Measurements from ENCODE around the gene SPECC1L. TPM values are rescaled to one million over a fixed set of nuclear protein-coding genes. Genes with fewer than 3 reads are reported as not detected.
"Not testable (repeated sequence)": the region's sequence is repeated elsewhere in the genome, so short reads cannot be mapped to it uniquely, and the experiment has no call there.

SPECC1L gene
- total RNA-seq, 2 donors from 2014 or later: 23.1 to 26.0 TPM

DNA sequence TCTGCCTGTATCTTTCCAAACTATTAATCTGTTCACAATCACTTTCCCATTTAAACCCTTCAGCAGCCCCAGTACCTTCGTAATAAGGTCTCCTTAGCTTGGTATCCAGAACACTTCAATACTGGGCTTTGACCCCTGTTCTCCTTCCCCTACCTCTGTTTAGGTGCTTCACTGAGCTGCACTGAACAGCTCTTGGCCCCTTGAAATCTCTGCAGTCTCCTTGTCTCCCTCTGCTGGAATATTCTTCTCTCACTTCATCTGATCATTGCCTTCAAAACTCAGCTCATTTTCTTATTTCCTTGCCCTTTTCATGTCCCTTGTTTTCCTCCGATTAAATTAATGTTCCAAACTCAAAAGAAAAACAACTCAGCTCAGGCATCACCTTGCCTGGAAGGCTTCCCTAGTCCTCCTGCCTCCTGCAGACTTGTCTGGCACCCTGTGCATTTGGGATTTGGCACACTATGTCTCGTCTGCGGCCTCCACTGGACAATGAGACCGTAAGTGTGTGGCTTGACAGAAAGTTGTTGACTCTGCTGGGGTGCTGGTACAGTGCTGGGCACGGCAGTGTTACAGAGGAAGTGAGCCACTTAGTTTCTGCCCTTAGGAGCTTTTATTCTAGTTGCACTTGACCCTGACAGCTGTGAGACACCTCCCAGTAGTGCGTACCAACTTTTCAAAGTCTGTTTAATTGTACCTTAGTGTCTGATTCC lies 4.2 kb downstream of the SPECC1L start:
- H3K4me1 ChIP-seq: peaks cover 37% of the 10 kb centered on the region
- intact Hi-C loops (cut with DNase I); H3K4me3 ChIP-seq; H3K27me3 ChIP-seq; ATAC-seq; H3K9me3 ChIP-seq; H3K36me3 ChIP-seq (replicated peaks in 1 of 2; ENCODE audit: insufficient read depth in 1 of 2, low read depth in 2 of 2): not testable (repeated sequence)
- WGBS, 2 donors: 13 to 25% methylated on average over 4 to 6 of the region's 7 CpGs
- H3K27ac ChIP-seq: peak overlapping the region; percentile 3 to 62 (median 48)
- DNase-seq: peak in 3 of 4 donors; percentile 30 to 46 (median 45)
- TF ChIP-seq, protein P1, sequence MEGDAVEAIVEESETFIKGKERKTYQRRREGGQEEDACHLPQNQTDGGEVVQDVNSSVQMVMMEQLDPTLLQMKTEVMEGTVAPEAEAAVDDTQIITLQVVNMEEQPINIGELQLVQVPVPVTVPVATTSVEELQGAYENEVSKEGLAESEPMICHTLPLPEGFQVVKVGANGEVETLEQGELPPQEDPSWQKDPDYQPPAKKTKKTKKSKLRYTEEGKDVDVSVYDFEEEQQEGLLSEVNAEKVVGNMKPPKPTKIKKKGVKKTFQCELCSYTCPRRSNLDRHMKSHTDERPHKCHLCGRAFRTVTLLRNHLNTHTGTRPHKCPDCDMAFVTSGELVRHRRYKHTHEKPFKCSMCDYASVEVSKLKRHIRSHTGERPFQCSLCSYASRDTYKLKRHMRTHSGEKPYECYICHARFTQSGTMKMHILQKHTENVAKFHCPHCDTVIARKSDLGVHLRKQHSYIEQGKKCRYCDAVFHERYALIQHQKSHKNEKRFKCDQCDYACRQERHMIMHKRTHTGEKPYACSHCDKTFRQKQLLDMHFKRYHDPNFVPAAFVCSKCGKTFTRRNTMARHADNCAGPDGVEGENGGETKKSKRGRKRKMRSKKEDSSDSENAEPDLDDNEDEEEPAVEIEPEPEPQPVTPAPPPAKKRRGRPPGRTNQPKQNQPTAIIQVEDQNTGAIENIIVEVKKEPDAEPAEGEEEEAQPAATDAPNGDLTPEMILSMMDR (IDR thresholded peaks at IDR 0.05): peak in 1 of 7 experiments; percentile 5

DNA sequence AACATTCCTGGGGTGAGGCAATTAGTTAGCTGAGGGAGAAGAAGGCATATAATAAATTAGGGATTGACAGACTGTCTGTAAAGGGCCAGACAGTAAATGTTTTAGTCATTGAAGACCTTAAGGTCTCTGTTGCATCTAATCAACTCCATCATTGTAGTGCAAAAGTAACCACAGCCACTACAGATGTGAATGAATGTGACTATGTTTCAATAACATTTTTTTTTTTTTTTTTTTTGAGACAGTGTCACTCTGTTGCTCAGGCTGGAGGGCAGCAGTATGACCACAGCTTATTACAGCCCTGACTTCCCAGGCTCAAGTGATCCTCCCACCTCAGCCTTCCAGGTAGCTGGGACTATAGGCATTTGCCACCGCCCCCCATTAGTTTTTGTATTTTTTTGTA lies 9.7 kb downstream of the SPECC1L start:
- DNase-seq; H3K36me3 ChIP-seq (replicated peaks in 1 of 2; ENCODE audit: insufficient read depth in 1 of 2, low read depth in 2 of 2); H3K4me1 ChIP-seq; intact Hi-C loops (cut with DNase I); H3K4me3 ChIP-seq; H3K27me3 ChIP-seq; H3K9me3 ChIP-seq; ATAC-seq; H3K27ac ChIP-seq: not testable (repeated sequence)
- 100% methylated on average over 1 of the region's 1 CpG for WGBS, 2 donors

DNA sequence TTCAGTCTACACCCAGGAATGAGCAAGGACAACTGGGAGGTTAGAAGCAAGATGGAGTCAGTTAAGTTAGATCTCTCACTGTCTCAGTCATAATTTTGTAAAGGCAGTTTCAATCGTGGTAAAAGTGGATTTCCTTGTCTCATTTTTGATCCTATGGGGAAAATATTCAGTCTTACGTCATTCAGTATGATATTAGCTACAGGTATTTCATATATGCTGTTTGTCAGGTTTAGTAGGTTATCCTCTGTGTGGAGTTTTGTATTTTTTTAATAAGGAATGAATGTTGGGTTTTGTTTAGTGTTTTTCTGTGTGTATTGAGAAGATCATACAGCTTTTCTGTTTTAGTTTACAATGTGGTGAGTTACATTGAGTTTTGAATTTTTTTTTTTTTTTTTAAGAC lies 11.8 kb downstream of the SPECC1L start:
- no peak overlapping the region for H3K4me3 ChIP-seq
- ATAC-seq (no peak), DNase-seq (no peak)
- intact Hi-C loops (cut with DNase I): no loop called here
- peaks cover 18% of the 10 kb centered on the region for H3K4me1 ChIP-seq
- H3K27me3 ChIP-seq: no peaks in the 10 kb centered on the region
- 49 to 56% methylated on average over 2 of the region's 2 CpGs for WGBS, 2 donors
- H3K27ac ChIP-seq: no peak overlapping the region
- no peaks in the 10 kb centered on the region for H3K9me3 ChIP-seq
- TF ChIP-seq, protein P1 (IDR thresholded peaks at IDR 0.05): no peak
- TF ChIP-seq POLR2A (IDR thresholded peaks at IDR 0.05): no peak
- no peaks in the 10 kb centered on the region for H3K36me3 ChIP-seq (replicated peaks in 1 of 2; ENCODE audit: insufficient read depth in 1 of 2, low read depth in 2 of 2)

DNA sequence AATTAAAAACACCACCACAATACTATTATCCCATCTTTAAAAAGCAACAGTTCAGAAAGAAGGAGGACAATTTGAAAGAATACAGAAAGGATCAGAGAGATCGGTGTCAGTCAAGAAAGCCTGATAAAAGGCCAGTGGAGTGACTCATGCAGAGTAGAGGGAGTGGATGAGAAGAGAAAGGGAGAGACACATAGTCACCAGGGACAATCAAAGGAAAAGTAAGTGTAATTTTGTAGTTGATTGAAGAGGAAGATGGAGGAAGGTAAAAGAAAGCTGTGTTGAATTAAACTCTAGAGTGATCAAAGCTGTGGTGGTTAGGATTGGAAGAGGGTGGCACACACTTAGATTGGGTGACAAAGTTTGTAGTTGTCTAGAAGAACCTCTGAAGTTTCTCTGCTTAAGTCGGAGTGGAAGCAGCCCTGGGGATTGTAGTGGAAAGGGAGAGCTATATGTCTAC lies 14.1 kb downstream of the SPECC1L start:
- no peak for DNase-seq
- no peak overlapping the region for H3K27ac ChIP-seq
- no peak for TF ChIP-seq POLR2A (IDR thresholded peaks at IDR 0.05)
- no peaks in the 10 kb centered on the region for H3K9me3 ChIP-seq
- peaks cover 41% of the 10 kb centered on the region for H3K4me1 ChIP-seq
- H3K4me3 ChIP-seq: no peak overlapping the region
- 88 to 91% methylated on average over 2 of the region's 2 CpGs for WGBS, 2 donors
- intact Hi-C loops (cut with DNase I): no loop called here
- ATAC-seq: no peak
- H3K36me3 ChIP-seq (replicated peaks in 1 of 2; ENCODE audit: insufficient read depth in 1 of 2, low read depth in 2 of 2): no peaks in the 10 kb centered on the region
- H3K27me3 ChIP-seq: no peaks in the 10 kb centered on the region

DNA sequence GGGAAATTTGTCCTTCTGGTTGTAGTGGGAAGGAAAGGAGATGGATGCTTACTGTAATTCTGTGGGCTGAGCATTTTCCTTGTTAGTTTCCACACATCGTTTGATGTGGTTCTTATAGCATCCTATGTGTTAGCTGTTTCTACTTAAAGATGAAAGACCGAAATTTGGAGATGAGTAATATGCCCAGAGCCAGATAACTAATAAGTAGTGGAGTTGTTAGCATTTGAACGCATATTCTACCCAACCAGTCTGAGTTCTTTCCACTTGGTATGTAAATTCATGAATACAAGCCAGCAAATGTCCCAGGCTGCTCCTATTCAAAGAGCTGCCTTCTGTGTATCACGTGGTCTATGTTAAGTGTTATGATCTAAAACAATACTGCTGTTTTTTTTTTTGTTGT lies 14.6 kb downstream of the SPECC1L start:
- H3K4me1 ChIP-seq: peaks cover 45% of the 10 kb centered on the region
- 65 to 80% methylated on average over 4 of the region's 4 CpGs for WGBS, 2 donors
- DNase-seq: no peak
- intact Hi-C loops (cut with DNase I): no loop called here
- H3K27ac ChIP-seq: no peak overlapping the region
- no peak for TF ChIP-seq POLR2A (IDR thresholded peaks at IDR 0.05)
- TF ChIP-seq, protein P1 (IDR thresholded peaks at IDR 0.05): no peak
- no peak overlapping the region for H3K4me3 ChIP-seq
- no peaks in the 10 kb centered on the region for H3K27me3 ChIP-seq
- no peaks in the 10 kb centered on the region for H3K9me3 ChIP-seq
- ATAC-seq: no peak
- H3K36me3 ChIP-seq (replicated peaks in 1 of 2; ENCODE audit: insufficient read depth in 1 of 2, low read depth in 2 of 2): no peaks in the 10 kb centered on the region

DNA sequence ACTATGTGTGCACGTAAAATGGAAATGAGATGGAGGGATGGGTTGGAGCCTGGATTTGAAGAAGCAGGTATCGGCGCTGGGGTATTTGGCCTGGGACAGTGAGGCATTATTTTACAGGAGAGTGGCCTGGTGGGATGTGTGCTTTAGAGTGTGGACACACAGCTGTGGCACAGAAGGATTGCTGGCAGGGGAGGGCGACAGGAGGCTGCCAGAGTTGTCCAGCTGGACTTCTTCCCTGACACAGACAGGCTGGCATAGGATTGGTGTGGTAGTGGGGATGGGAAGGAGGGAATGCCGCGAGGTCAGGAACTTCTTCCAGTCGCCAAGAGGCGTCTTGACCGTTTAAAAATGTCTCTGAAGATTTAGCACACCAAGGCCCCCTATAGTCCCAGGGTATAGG lies 16.6 kb downstream of the SPECC1L start:
- Histone ChIP-seq H3K4me1 (peaks cover 65% of the 10 kb centered on the region), H3K27ac (peak overlapping the region in 2 of 4 donors; percentile 15 to 61)
- ATAC-seq: peak; percentile 53
- H3K4me3 ChIP-seq; H3K36me3 ChIP-seq (replicated peaks in 1 of 2; ENCODE audit: insufficient read depth in 1 of 2, low read depth in 2 of 2); DNase-seq; intact Hi-C loops (cut with DNase I); H3K27me3 ChIP-seq; H3K9me3 ChIP-seq: not testable (repeated sequence)
- 55 to 61% methylated on average over 3 to 9 of the region's 9 CpGs for WGBS, 2 donors

DNA sequence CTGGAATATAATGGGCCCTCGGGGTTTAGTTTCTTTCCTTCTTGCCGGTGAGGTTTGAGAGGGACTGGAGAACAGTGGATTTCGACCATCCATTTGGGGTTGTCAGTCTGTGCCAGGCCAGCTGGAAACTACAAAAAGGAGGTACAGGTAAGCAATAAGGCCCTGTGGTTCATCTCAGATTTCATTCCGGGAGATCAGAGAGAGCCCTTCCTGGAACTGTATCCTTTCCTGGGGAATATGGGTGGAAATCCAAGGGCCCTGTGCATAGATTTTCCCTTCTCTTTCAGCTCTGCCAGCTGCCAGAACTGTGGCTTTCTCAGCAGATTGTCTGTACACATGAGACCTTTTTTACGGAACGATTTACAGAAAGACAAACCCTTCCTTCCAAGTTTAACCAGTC lies 17.2 kb downstream of the SPECC1L start:
- intact Hi-C loops (cut with DNase I): not testable (repeated sequence)

More for the DNA sequence above, 17.2 kb downstream of the SPECC1L start:
- not testable (repeated sequence) for H3K36me3 ChIP-seq (replicated peaks in 1 of 2; ENCODE audit: insufficient read depth in 1 of 2, low read depth in 2 of 2); H3K27me3 ChIP-seq; ATAC-seq; H3K9me3 ChIP-seq; DNase-seq; H3K4me3 ChIP-seq
- peak overlapping the region; percentile 11 to 61 (median 29) for H3K27ac ChIP-seq
- H3K4me1 ChIP-seq: peaks cover 70% of the 10 kb centered on the region
- 58 to 76% methylated on average over 6 of the region's 6 CpGs for WGBS, 2 donors

Data from body of pancreas (tissue), 4 donors.